Right lobe of liver (tissue), 6 donors: ENCODE results near the gene FCRLA. TPM values are rescaled to one million over a fixed set of nuclear protein-coding genes. Genes with fewer than 3 reads are reported as not detected.
"Not testable (repeated sequence)": the region's sequence is repeated elsewhere in the genome, so short reads cannot be mapped to it uniquely, and the experiment has no call there.

Experiments used
- ATAC-seq, 4 donors: fragments of 200-7000 bp; cut with Tn5 transposase; one replicate each; pipeline ENCODE4 v1.9.1; 2020; ENCODE audit warnings: mild to moderate bottlenecking in 4 of 4, moderate library complexity in 4 of 4
- DNase-seq, 3 donors: peaks; one replicate each; pipeline ENCODE4 v3.0.0-alpha.2; 2020
- H3K27ac ChIP-seq, 3 donors: fragments of 200-600 bp; one replicate each; pipeline ENCODE4 v1.8.0; 2022
- H3K27me3 ChIP-seq, 2 donors: fragments of 200-600 bp; one replicate each; pipeline ENCODE4 v1.8.0; 2022
- H3K36me3 ChIP-seq, 4 donors: fragments of 200-600 bp; sonication (generic) in 1 of 4; one replicate each; pipeline versions ENCODE4 v1.5.1 to v1.8.0; 2017 to 2022; ENCODE audit warnings: control low read depth in 1 of 4
- H3K4me1 ChIP-seq, 4 donors: fragments of 200-600 bp; sonication (generic) in 1 of 4; one replicate each; pipeline versions ENCODE4 v1.5.1 to v1.8.0; 2017 to 2022; ENCODE audit warnings: control low read depth in 1 of 4
- H3K4me3 ChIP-seq, 3 donors: fragments of 200-600 bp; one replicate each; pipeline ENCODE4 v1.8.0; 2022
- H3K9me3 ChIP-seq, 4 donors: fragments of 200-600 bp; sonication (generic) in 1 of 4; one replicate each; pipeline versions ENCODE4 v1.5.1 to v1.8.0; 2017 to 2022; ENCODE audit warnings: control low read depth in 1 of 4
- CTCF ChIP-seq, 4 donors: fragments of 200-600 bp in 3 of 4; fragments of 450-650 bp in 1 of 4; IDR thresholded peaks; one replicate each; pipeline versions ENCODE4 v1.5.1 to v1.8.0; 2016 to 2022; ENCODE audit warnings: antibody characterized with exemption in 4 of 4, mild to moderate bottlenecking in 2 of 4
- POLR2A ChIP-seq: fragments of 450-650 bp; IDR thresholded peaks from one replicate; pipeline ENCODE4 v1.6.1; 2017; ENCODE audit warnings: antibody characterized with exemption, mild to moderate bottlenecking
- WGBS: methylation state at CpG from one replicate; pipeline ENCODE4 v1.1.6; 2018; ENCODE audit warnings: low coverage, low lambda C conversion rate; ENCODE audit not compliant: insufficient coverage; ENCODE audit errors: missing lambda C conversion rate; 5-methylcytosine and 5-hydroxymethylcytosine counted together
- intact Hi-C, 2 donors: fragments of 100-400 bp; cut with DNase I; formaldehyde crosslinking; loops; one replicate each; pipeline versions ENCODE4 v1.11.2 to v1.14.1; 2022
- total RNA-seq, 6 experiments: library from RNA; depleted of rRNA in 2 of 6; stranded (reverse); fragments of >200 nt in 2 of 6; fragmentation: NEBNext Ultra II Directional in 3 of 6; extraction: Animal tissue kit (Norgen Biotek cat#: 25700) in 3 of 6; gene quantifications; one replicate each; pipeline versions ENCODE4 v1.1.0 to v1.2.4, GENCODE V29; 2016 to 2023
- donor health status: DM: no; HTN: yes; CAD: no.
- donor health status: DM: no; HTN: no; CAD: no.
- donor health status: DM: no; HTN: no; CAD: no.
- donor health status: DM: no; HTN: yes; CAD: no.
- donor health status: DM: no; HTN: yes; CAD: no.

The FCRLA gene
- total RNA-seq, 6 experiments from 2014 or later, result 0.20 TPM; not detected in 5

GRCh38 chr1:161688946-161689345, 18.1 kb upstream of the FCRLA start:
- DNase-seq (no peak), ATAC-seq (no peak)
- H3K27me3 ChIP-seq, result no peaks in the 10 kb centered on the region
- 59% methylated on average over 3 of the region's 3 CpGs for WGBS
- no peak overlapping the region for H3K4me3 ChIP-seq
- no peaks in the 10 kb centered on the region for H3K36me3 ChIP-seq
- no peak overlapping the region for H3K27ac ChIP-seq
- H3K4me1 ChIP-seq, result no peaks in the 10 kb centered on the region
- H3K9me3 ChIP-seq, result no peaks in the 10 kb centered on the region
- intact Hi-C loops, result no loop called here
- TF ChIP-seq POLR2A, result no peak
- no peak for TF ChIP-seq CTCF (IDR thresholded peaks at IDR 0.05)

GRCh38 chr1:161691846-161692245, 15.2 kb upstream of the FCRLA start:
- ATAC-seq, result no peak
- H3K4me3 ChIP-seq, result no peak overlapping the region
- DNase-seq, result no peak
- WGBS, result 78% methylated on average over 3 of the region's 3 CpGs
- no peak overlapping the region for H3K27ac ChIP-seq
- no peaks in the 10 kb centered on the region for H3K27me3 ChIP-seq
- H3K36me3 ChIP-seq, result no peaks in the 10 kb centered on the region
- no peaks in the 10 kb centered on the region for H3K4me1 ChIP-seq
- intact Hi-C loops, result no loop called here
- H3K9me3 ChIP-seq, result no peaks in the 10 kb centered on the region
- TF ChIP-seq CTCF (IDR thresholded peaks at IDR 0.05) (no peak), POLR2A (no peak)

GRCh38 chr1:161693020-161693712, 13.9 kb upstream of the FCRLA start:
- H3K4me3 ChIP-seq, intact Hi-C loops, H3K27ac ChIP-seq, H3K36me3 ChIP-seq, H3K4me1 ChIP-seq, ATAC-seq, H3K27me3 ChIP-seq, DNase-seq, H3K9me3 ChIP-seq: not testable (repeated sequence)
- 44% methylated on average over 3 of the region's 14 CpGs for WGBS

- H3K27me3 ChIP-seq, ATAC-seq, intact Hi-C loops: not testable (repeated sequence)
Observed at GRCh38 chr1:161698302-161698701, 8.7 kb upstream of the FCRLA start.

GRCh38 chr1:161702250-161702649, 4.8 kb upstream of the FCRLA start:
- WGBS, result 53% methylated on average over 8 of the region's 8 CpGs
- TF ChIP-seq CTCF (IDR thresholded peaks at IDR 0.05) (no peak), POLR2A (no peak)
- intact Hi-C loops, result no loop called here

More at GRCh38 chr1:161698302-161698701, 8.7 kb upstream of the FCRLA start:
- H3K9me3 ChIP-seq, H3K4me1 ChIP-seq, H3K36me3 ChIP-seq, H3K27ac ChIP-seq, DNase-seq, H3K4me3 ChIP-seq: not testable (repeated sequence)
- WGBS, result 88% methylated on average over 2 of the region's 2 CpGs

More at GRCh38 chr1:161702250-161702649, 4.8 kb upstream of the FCRLA start:
- H3K27me3 ChIP-seq, result no peaks in the 10 kb centered on the region
- no peak overlapping the region for H3K27ac ChIP-seq
- peak in 1 of 3 donors; percentile 48 for DNase-seq
- ATAC-seq, result peak; percentile 66 to 97 (median 73)
- no peak overlapping the region for H3K4me3 ChIP-seq
- H3K4me1 ChIP-seq, result no peaks in the 10 kb centered on the region
- H3K36me3 ChIP-seq, result no peaks in the 10 kb centered on the region
- H3K9me3 ChIP-seq, result no peaks in the 10 kb centered on the region
